ENCODE measurements around the gene ASPG. TPM values are rescaled to one million over a fixed set of nuclear protein-coding genes. Genes with fewer than 3 reads are reported as not detected.

The ASPG gene
- total RNA-seq, 2 donors from 2014 or later, result 0.14 to 0.35 TPM

- no peak for TF ChIP-seq CTCF (IDR thresholded peaks at IDR 0.05)
- Histone ChIP-seq H3K4me1 (ENCODE audit: control insufficient read depth in 1 of 2, low read depth in 2 of 2) (no peaks in the 10 kb centered on the region), H3K9me3 (no peaks in the 10 kb centered on the region), H3K27ac (no peak overlapping the region), H3K4me3 (no peak overlapping the region), H3K36me3 (no peaks in the 10 kb centered on the region), H3K27me3 (replicated peaks; ENCODE audit: insufficient read depth) (no peaks in the 10 kb centered on the region)
- DNase-seq (ENCODE audit: low spot score) (no peak), ATAC-seq (ENCODE audit: insufficient number of reproducible peaks, low FRiP score, low read depth) (no peak)
Measured at GRCh38 chr14:104086661-104087461, 1.4 kb downstream of the ASPG start.

GRCh38 chr14:104087505-104087904 is 2.0 kb downstream of the ASPG start:
- TF ChIP-seq CTCF (IDR thresholded peaks at IDR 0.05), result no peak
- Histone ChIP-seq H3K27me3 (replicated peaks; ENCODE audit: insufficient read depth) (no peaks in the 10 kb centered on the region), H3K4me1 (ENCODE audit: control insufficient read depth in 1 of 2, low read depth in 2 of 2) (no peaks in the 10 kb centered on the region), H3K27ac (no peak overlapping the region), H3K9me3 (no peaks in the 10 kb centered on the region), H3K36me3 (no peaks in the 10 kb centered on the region), H3K4me3 (no peak overlapping the region)
- ATAC-seq (ENCODE audit: insufficient number of reproducible peaks, low FRiP score, low read depth) (no peak), DNase-seq (ENCODE audit: low spot score) (no peak)

- no peak for DNase-seq (ENCODE audit: low spot score)
- ATAC-seq (ENCODE audit: insufficient number of reproducible peaks, low FRiP score, low read depth), result no peak
- H3K27ac ChIP-seq, result no peak overlapping the region
- TF ChIP-seq CTCF (IDR thresholded peaks at IDR 0.05), result no peak
- no peaks in the 10 kb centered on the region for H3K4me1 ChIP-seq (ENCODE audit: control insufficient read depth in 1 of 2, low read depth in 2 of 2)
- H3K4me3 ChIP-seq, result no peak overlapping the region
- H3K36me3 ChIP-seq, result no peaks in the 10 kb centered on the region
- H3K9me3 ChIP-seq, result no peaks in the 10 kb centered on the region
- no peaks in the 10 kb centered on the region for H3K27me3 ChIP-seq (replicated peaks; ENCODE audit: insufficient read depth)
Measured at GRCh38 chr14:104087981-104088850, 2.7 kb downstream of the ASPG start.

- Histone ChIP-seq H3K4me3 (no peak overlapping the region), H3K27me3 (replicated peaks; ENCODE audit: insufficient read depth) (no peaks in the 10 kb centered on the region), H3K4me1 (ENCODE audit: control insufficient read depth in 1 of 2, low read depth in 2 of 2) (no peaks in the 10 kb centered on the region), H3K27ac (no peak overlapping the region), H3K9me3 (no peaks in the 10 kb centered on the region), H3K36me3 (no peaks in the 10 kb centered on the region)
- no peak for ATAC-seq (ENCODE audit: insufficient number of reproducible peaks, low FRiP score, low read depth)
- DNase-seq (ENCODE audit: low spot score), result no peak
- TF ChIP-seq CTCF (IDR thresholded peaks at IDR 0.05), result no peak
Measured at GRCh38 chr14:104090071-104090748, 4.7 kb downstream of the ASPG start.

Data from thoracic aorta (tissue), 2 donors.